Heart right ventricle (tissue), 16 donors: ENCODE measurements around the gene CFB. TPM values are rescaled to one million over a fixed set of nuclear protein-coding genes. Genes with fewer than 3 reads are reported as not detected.
A peak's percentile ranks its signal among the peaks of the same experiment; 100 is the strongest.
"Not testable (repeated sequence)": the region's sequence is repeated elsewhere in the genome, so short reads cannot be mapped to it uniquely, and the experiment has no call there.

ENCODE experiments used
- ATAC-seq, 8 donors: fragments of 200-7000 bp; cut with Tn5 transposase; one replicate each; pipeline ENCODE4 v1.9.1; 2020; ENCODE audit warnings: mild to moderate bottlenecking in 8 of 8, moderate library complexity in 8 of 8, moderate number of reproducible peaks in 1 of 8
- DNase-seq, 2 donors: peaks; one replicate each; pipeline ENCODE4 v3.0.0-alpha.2; 2020
- H3K27ac ChIP-seq, 10 donors: fragments of 200-600 bp; sonication (generic) in 2 of 10; one replicate each; pipeline versions ENCODE4 v1.5.0 to v1.8.0; 2020 to 2022; ENCODE audit warnings: mild to moderate bottlenecking in 3 of 10
- H3K27me3 ChIP-seq, 7 donors: fragments of 200-600 bp; one replicate each; pipeline ENCODE4 v1.8.0; 2021 to 2022; ENCODE audit warnings: mild to moderate bottlenecking in 2 of 7
- H3K36me3 ChIP-seq, 9 donors: fragments of 200-600 bp; sonication (generic) in 1 of 9; one replicate each; pipeline versions ENCODE4 v1.5.0 to v1.8.0; 2020 to 2022; ENCODE audit warnings: mild to moderate bottlenecking in 2 of 9
- H3K4me1 ChIP-seq, 9 donors: fragments of 200-600 bp; sonication (generic) in 1 of 9; one replicate each; pipeline versions ENCODE4 v1.5.0 to v1.8.0; 2020 to 2022; ENCODE audit warnings: mild to moderate bottlenecking in 4 of 9
- H3K4me3 ChIP-seq, 10 donors: fragments of 200-600 bp; sonication (generic) in 2 of 10; one replicate each; pipeline versions ENCODE4 v1.5.0 to v1.8.0; 2020 to 2022; ENCODE audit warnings: mild to moderate bottlenecking in 7 of 10, moderate library complexity in 2 of 10
- H3K9me3 ChIP-seq, 11 donors: fragments of 200-600 bp in 10 of 11; sonication (generic) in 2 of 11; one replicate each; pipeline versions ENCODE4 v1.5.0 to v1.8.0; 2013 to 2022; ENCODE audit warnings: mild to moderate bottlenecking in 2 of 11, control low read depth in 1 of 11, moderate library complexity in 1 of 11
- CTCF ChIP-seq, 9 donors: fragments of 200-600 bp; sonication (generic) in 2 of 9; IDR thresholded peaks; one replicate each; pipeline versions ENCODE4 v1.5.0 to v1.8.0; 2021 to 2022; ENCODE audit warnings: antibody characterized with exemption in 9 of 9, mild to moderate bottlenecking in 5 of 9, moderate library complexity in 1 of 9
- WGBS, 2 donors: extraction: QIAGEN DNeasy Blood & Tissue Kit; methylation state at CpG; one replicate each; pipeline ENCODE4 v1.1.7; 2013; ENCODE audit warnings: inconsistent platforms in 1 of 2; 5-methylcytosine and 5-hydroxymethylcytosine counted together
- intact Hi-C, 10 donors: fragments of 100-400 bp; cut with DNase I; formaldehyde crosslinking; loops; one replicate each; pipeline versions ENCODE4 v1.11.1 to v1.14.2; 2022
- polyA plus RNA-seq, 2 donors: library from polyadenylated mRNA; stranded (reverse); fragments of 200-250 nt; gene quantifications; one replicate each; pipeline ENCODE4 v1.2.3, GENCODE V29; 2013
- total RNA-seq, 10 donors: library from RNA; stranded (reverse); fragmentation: NEBNext Ultra II Directional in 3 of 10; extraction: Animal tissue kit (Norgen Biotek cat#: 25700) in 3 of 10; gene quantifications; one replicate each; pipeline versions ENCODE4 v1.2.1 to v1.2.4, GENCODE V29; 2021 to 2023
- donor health status: Arrhythmogenic right ventricular cardiomyopathy.
- donor health status: ischemic (EF 13 %, LVEDD 7.1; RV severe dilation, severe dysfunction).
- donor health status: healthy with polysubstance abuse.
- donor health status: DM: no; HTN: yes; CAD: no.
- donor health status: DM: no; HTN: no; CAD: no.
- donor health status: ischemic (EF 25% LVEDD 6.9; RV normal size, moderate dysfunction).
- donor health status: ischemic (EF 25% LVEDD 5.7; RV mildly dilated, moderate dysfunction).
- donor health status: healthy.
- donor health status: DM: yes; HTN: yes; CAD: no.
- donor health status: Ischemic cardiomyopathy.
- donor health status: ischemic (EF 35%, LVEDD 5.7; RV mildly dilated, moderate dysfunction).
- donor health status: nonischemic (EF 11% LVEDD 7.7; RV severe dilation, severe dysfunction).
- donor health status: DM: yes; HTN: yes; CAD: no.
- donor health status: PGD.
- donor health status: ischemic (EF 29% LVEDD 5.4; RV normal size, mild dysfunction).
- donor health status: nonischemic (EF 23%, LVEDD 6.1; RV moderate dilation, normal function).

CFB gene
- total and polyA plus RNA-seq, 12 donors, result 2.8 to 24.4 (median 6.0) TPM

GRCh38 chr6:31971993-31972708 is 26.3 kb downstream of the CFB start, which contains the start of gene DXO:
DXO (minus strand) TSS chr6:31972138; CDS start chr6:31971675, 463 bp downstream.
- H3K27ac ChIP-seq, result peak within 1 kb of the TSS; percentile 87 to 96 (median 94)
- intact Hi-C loops, result loop anchor here in 3 of 10 donors (1.0 kb wide), 1 partner anchor 13 kb away; the partner anchor contains the start of gene SKIC2 (in 3 of the 3)
- H3K4me1 ChIP-seq, result peaks cover 6 to 31% (median 24%) of the 10 kb centered on the region in 9 donors
- 0 to 1% methylated on average over 62 of the region's 62 CpGs for WGBS, 2 donors
- H3K27me3 ChIP-seq, result no peaks in the 10 kb centered on the region
- DNase-seq (peak; percentile 92 to 97), ATAC-seq (peak; percentile 95 to 97 (median 96))
- peaks cover 0 to 55% (median 18%) of the 10 kb centered on the region in 9 donors for H3K36me3 ChIP-seq
- H3K4me3 ChIP-seq, result peak within 1 kb of the TSS; percentile 59 to 96 (median 74)
- H3K9me3 ChIP-seq, result no peaks in the 10 kb centered on the region
- no peak for TF ChIP-seq CTCF (IDR thresholded peaks at IDR 0.05)

- TF ChIP-seq CTCF (IDR thresholded peaks at IDR 0.05), result no peak
- H3K4me3 ChIP-seq, result peak overlapping the region; percentile 59 to 96 (median 74)
- H3K4me1 ChIP-seq, result peaks cover 6 to 31% (median 24%) of the 10 kb centered on the region in 9 donors
- no peaks in the 10 kb centered on the region for H3K9me3 ChIP-seq
- ATAC-seq (no peak), DNase-seq (no peak)
- H3K36me3 ChIP-seq, result peaks cover 0 to 50% (median 11%) of the 10 kb centered on the region in 9 donors
- peak overlapping the region; percentile 87 to 96 (median 94) for H3K27ac ChIP-seq
- no peaks in the 10 kb centered on the region for H3K27me3 ChIP-seq
- intact Hi-C loops, result loop anchor here in 3 of 10 donors (1.0 kb wide), 1 partner anchor 14 kb away; the partner anchor contains the start of gene SKIC2 (in 3 of the 3)
- WGBS, 2 donors, result 6 to 7% methylated on average over 19 of the region's 19 CpGs
Measured at GRCh38 chr6:31972709-31973350, 26.9 kb downstream of the CFB start.

- peaks cover 6 to 20% (median 16%) of the 10 kb centered on the region in 9 donors for H3K4me1 ChIP-seq
- ATAC-seq, H3K27ac ChIP-seq, H3K9me3 ChIP-seq, intact Hi-C loops, DNase-seq, H3K4me3 ChIP-seq, H3K27me3 ChIP-seq: not testable (repeated sequence)
- 98% methylated on average over 26 to 29 of the region's 30 CpGs for WGBS, 2 donors
- H3K36me3 ChIP-seq, result peaks cover 0 to 41% (median 8%) of the 10 kb centered on the region in 9 donors
Measured at GRCh38 chr6:31976065-31976464, 30.2 kb downstream of the CFB start.

- no peak overlapping the region for H3K27ac ChIP-seq
- H3K9me3 ChIP-seq, result no peaks in the 10 kb centered on the region
- 96% methylated on average over 12 of the region's 12 CpGs for WGBS, 2 donors
- no peaks in the 10 kb centered on the region for H3K27me3 ChIP-seq
- no peak for TF ChIP-seq CTCF (IDR thresholded peaks at IDR 0.05)
- H3K4me1 ChIP-seq, result peaks cover 4 to 9% (median 6%) of the 10 kb centered on the region in 9 donors
- DNase-seq (no peak), ATAC-seq (no peak)
- H3K4me3 ChIP-seq, result no peak overlapping the region
- intact Hi-C loops, result no loop called here
- H3K36me3 ChIP-seq, result peaks cover 0 to 41% (median 8%) of the 10 kb centered on the region in 9 donors
Measured at GRCh38 chr6:31977816-31978431, 32.0 kb downstream of the CFB start.
